Neural cell (in vitro differentiated cells): ENCODE data around the gene ABHD8. TPM values are rescaled to one million over a fixed set of nuclear protein-coding genes. Genes with fewer than 3 reads are reported as not detected.
A peak's percentile ranks its signal among the peaks of the same experiment; 100 is the strongest.

Source experiments
- H2AFZ ChIP-seq: fragments of 200-600, 300-800 bp; sonication (generic), shearing (Covaris generic); 2 replicates; pipeline ENCODE4 v1.6.0; 2014; ENCODE audit warnings: low read depth, mild to moderate bottlenecking, antibody characterized with exemption, low read length, moderate library complexity
- H3F3A ChIP-seq: fragments of 200-600 bp; shearing (Covaris generic); 2 replicates; pipeline ENCODE4 v1.6.1; 2016; ENCODE audit warnings: mild to moderate bottlenecking, moderate library complexity, mixed read lengths, antibody characterized with exemption, low read length; ENCODE audit not compliant: insufficient read depth, poor library complexity, severe bottlenecking
- H3K27ac ChIP-seq: fragments of 200-600, 300-800 bp; sonication (generic), shearing (Covaris generic); 2 replicates; pipeline ENCODE4 v1.5.1; 2014; ENCODE audit warnings: mild to moderate bottlenecking, low read length, moderate library complexity
- H3K27me3 ChIP-seq: fragments of 300-800, 200-600 bp; sonication (generic), shearing (Covaris generic); 2 replicates; pipeline ENCODE4 v1.6.0; 2014; ENCODE audit warnings: mild to moderate bottlenecking, low read depth, low read length, moderate library complexity; ENCODE audit not compliant: insufficient read depth
- H3K36me3 ChIP-seq: fragments of 300-800, 200-600 bp; sonication (generic), shearing (Covaris generic); 2 replicates; pipeline ENCODE4 v1.5.1; 2014; ENCODE audit warnings: mild to moderate bottlenecking, antibody characterized with exemption, low read length, moderate library complexity; ENCODE audit not compliant: insufficient read depth
- H3K4me2 ChIP-seq: fragments of 300-800, 200-600 bp; sonication (generic), shearing (Covaris generic); 2 replicates; pipeline ENCODE4 v1.6.0; 2014; ENCODE audit warnings: mild to moderate bottlenecking, low read length
- H3K4me3 ChIP-seq: fragments of 300-800, 200-600 bp; sonication (generic), shearing (Covaris generic); 2 replicates; pipeline ENCODE4 v1.5.1; 2014; ENCODE audit warnings: mild to moderate bottlenecking, low read length, moderate library complexity
- H3K79me2 ChIP-seq: fragments of 200-600 bp; shearing (Covaris generic); replicated peaks from 2 replicates; pipeline ENCODE4 v1.6.0; 2014; ENCODE audit warnings: mild to moderate bottlenecking, low read length, moderate library complexity; ENCODE audit not compliant: insufficient read depth
- H3K9ac ChIP-seq: fragments of 300-800, 200-600 bp; sonication (generic), shearing (Covaris generic); 2 replicates; pipeline ENCODE4 v1.6.1; 2016; ENCODE audit warnings: mild to moderate bottlenecking, low read length, mixed read lengths
- H3K9me2 ChIP-seq: fragments of 200-600 bp; shearing (Covaris generic); 2 replicates; pipeline ENCODE4 v1.6.1; 2016; ENCODE audit warnings: mild to moderate bottlenecking, low read length, mixed read lengths; ENCODE audit not compliant: insufficient read depth
- H3K9me3 ChIP-seq: fragments of 200-600, 300-800 bp; sonication (generic), shearing (Covaris generic); 2 replicates; pipeline ENCODE4 v1.6.1; 2016; ENCODE audit warnings: mild to moderate bottlenecking, mixed run types, low read length, moderate library complexity, mixed read lengths
- H4K20me1 ChIP-seq: fragments of 200-600 bp; shearing (Covaris generic); 2 replicates; pipeline ENCODE4 v1.6.1; 2016; ENCODE audit warnings: mild to moderate bottlenecking, mixed run types; ENCODE audit not compliant: insufficient read depth
- EP300 ChIP-seq: fragments of 450-650 bp; conservative IDR thresholded peaks from 2 replicates; pipeline ENCODE4 v1.6.1; 2014; ENCODE audit warnings: antibody characterized with exemption, mild to moderate bottlenecking, moderate library complexity; ENCODE audit not compliant: poor library complexity, severe bottlenecking
- EZH2 ChIP-seq: fragments of 200-600, 300-800 bp; shearing (Covaris generic), sonication (generic); IDR thresholded peaks from 2 replicates; pipeline ENCODE4 v1.6.1; 2014; ENCODE audit warnings: antibody characterized with exemption, low read length, borderline replicate concordance, mild to moderate bottlenecking; ENCODE audit not compliant: insufficient read depth, poor library complexity, severe bottlenecking
- MXI1 ChIP-seq: fragments of 450-650 bp; conservative IDR thresholded peaks from 2 replicates; pipeline ENCODE4 v1.6.1; 2014; ENCODE audit warnings: antibody characterized with exemption, mild to moderate bottlenecking; ENCODE audit not compliant: poor library complexity, severe bottlenecking
- POLR2AphosphoS5 ChIP-seq: IDR thresholded peaks from 2 replicates; pipeline ENCODE4 v1.6.1; 2012
- RAD21 ChIP-seq: fragments of 450-650 bp; conservative IDR thresholded peaks from 2 replicates; pipeline ENCODE4 v1.6.1; 2014; ENCODE audit warnings: antibody characterized with exemption, mild to moderate bottlenecking, moderate library complexity
- REST ChIP-seq: IDR thresholded peaks from 2 replicates; pipeline ENCODE4 v1.6.1; 2012; ENCODE audit warnings: borderline replicate concordance
- SMC3 ChIP-seq: fragments of 450-650 bp; conservative IDR thresholded peaks from 2 replicates; pipeline ENCODE4 v1.6.1; 2014; ENCODE audit warnings: antibody characterized with exemption, mild to moderate bottlenecking, moderate library complexity; ENCODE audit not compliant: poor library complexity
- TAF1 ChIP-seq: IDR thresholded peaks from 2 replicates; pipeline ENCODE4 v1.6.1; 2012; ENCODE audit warnings: low read depth
- polyA plus RNA-seq: library from polyadenylated mRNA; depleted of rRNA; stranded (reverse); fragments of >200 nt; gene quantifications from 2 replicates; pipeline ENCODE4 v1.2.3, GENCODE V29; 2014

ABHD8 gene
- polyA plus RNA-seq, 1 donor from 2014 or later = 28.1 TPM

DNA sequence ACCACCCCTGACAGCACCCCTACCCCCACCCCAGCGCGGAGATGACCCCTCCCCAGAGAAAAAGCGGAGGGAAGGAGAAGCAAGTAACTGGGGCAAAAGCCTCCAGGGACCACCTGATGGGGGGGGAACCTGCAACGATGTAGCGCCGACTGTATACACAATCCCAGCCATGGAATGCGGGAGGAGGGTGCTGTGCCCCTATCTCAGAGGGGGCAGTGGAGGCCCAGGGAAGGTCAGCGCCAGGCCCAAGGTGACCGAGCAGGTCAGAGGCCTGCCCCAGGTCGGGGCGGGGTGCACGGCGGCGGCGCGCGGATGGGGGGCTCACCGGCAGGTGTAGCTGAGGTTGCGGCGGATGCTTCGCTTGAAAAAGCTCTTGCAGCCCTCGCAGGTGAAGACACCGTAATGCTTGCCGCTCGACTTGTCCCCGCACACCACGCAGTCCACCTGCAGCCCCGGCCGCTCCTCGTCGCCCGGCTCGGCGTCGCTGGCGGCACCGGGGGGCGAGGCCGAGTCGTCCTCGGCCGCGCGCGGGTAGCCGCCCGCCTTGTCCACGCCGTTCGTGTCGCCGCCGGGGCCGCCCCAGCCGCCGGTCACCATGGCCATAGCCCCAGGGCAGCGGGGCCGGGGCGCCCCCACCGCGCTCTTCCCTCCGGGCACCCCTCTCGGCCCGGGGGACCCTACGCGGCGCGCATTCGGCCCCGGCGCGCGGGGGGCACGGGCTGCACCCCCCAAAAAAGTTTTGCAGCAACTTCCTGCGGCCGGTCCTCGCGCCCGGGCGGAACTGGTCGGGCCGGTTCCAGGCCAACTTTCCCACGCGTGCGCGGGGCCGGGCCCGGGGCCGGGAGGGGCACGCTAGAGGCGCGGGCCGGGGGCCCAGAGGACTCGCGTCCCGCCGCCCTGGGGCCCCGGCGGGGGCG is 58.3 kb downstream of the ABHD8 start:
- Histone ChIP-seq H3K27ac (no peak overlapping the region), H4K20me1 (no peaks in the 10 kb centered on the region), H3F3A (no peaks in the 10 kb centered on the region), H3K9me2 (no peaks in the 10 kb centered on the region), H3K27me3 (no peaks in the 10 kb centered on the region), H3K4me3 (peak overlapping the region; percentile 70), H3K9me3 (no peaks in the 10 kb centered on the region), H3K79me2 (peaks cover 13% of the 10 kb centered on the region), H3K4me2 (peak overlapping the region; percentile 59), H3K9ac (peak overlapping the region; percentile 57), H3K36me3 (no peaks in the 10 kb centered on the region), H2AFZ (no peak overlapping the region)
- TF ChIP-seq RAD21 (no peak), MXI1 (peak; percentile 37), EZH2 (no peak), SMC3 (no peak), REST (no peak), EP300 (no peak), TAF1 (no peak)

DNA sequence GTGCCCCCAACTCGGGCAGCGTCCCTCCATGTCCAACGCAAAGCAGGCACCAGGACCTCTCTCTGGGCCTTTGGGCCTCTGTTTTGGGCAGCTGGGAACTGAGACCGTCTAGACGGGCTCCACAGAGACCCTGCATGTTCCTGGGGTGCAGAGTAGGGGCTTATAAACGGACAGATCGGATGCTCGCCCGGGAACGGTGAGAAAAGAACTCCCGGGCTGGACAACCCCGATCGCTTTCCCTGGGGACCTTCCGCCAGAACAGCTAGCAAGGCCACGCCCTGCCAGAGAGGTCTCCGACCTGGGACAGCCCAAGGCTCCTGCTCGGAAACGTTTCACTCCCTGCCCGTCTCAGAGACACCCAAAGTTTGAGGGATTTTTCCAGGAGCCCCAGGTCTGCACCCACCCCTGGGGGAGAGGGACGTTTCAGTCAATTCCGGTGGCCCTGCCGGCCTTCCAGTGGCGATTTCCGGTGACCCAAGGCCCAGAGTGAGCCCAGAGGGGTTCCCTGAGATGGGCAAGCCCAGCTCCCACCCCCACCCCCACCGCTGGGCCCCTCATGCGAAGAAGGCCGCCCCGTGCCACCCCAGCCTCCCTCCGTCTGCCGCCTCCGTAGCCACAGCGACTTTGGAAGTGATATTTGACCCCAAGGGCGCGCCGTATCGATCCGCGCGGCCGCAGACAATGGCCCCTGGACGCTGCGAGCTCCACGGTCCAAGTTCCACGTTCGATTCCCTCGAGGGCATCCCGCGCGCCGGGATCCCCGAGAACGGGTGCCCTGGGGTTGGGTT is 59.2 kb downstream of the ABHD8 start:
- no peaks in the 10 kb centered on the region for H3F3A ChIP-seq
- H3K9ac ChIP-seq = peak overlapping the region; percentile 57
- H3K9me2 ChIP-seq = no peaks in the 10 kb centered on the region
- H3K79me2 ChIP-seq = peaks cover 13% of the 10 kb centered on the region
- H4K20me1 ChIP-seq = no peaks in the 10 kb centered on the region
- H2AFZ ChIP-seq = no peak overlapping the region
- TF ChIP-seq EZH2 = no peak
- no peak for TF ChIP-seq EP300
- TF ChIP-seq POLR2AphosphoS5 = no peak
- no peaks in the 10 kb centered on the region for H3K36me3 ChIP-seq
- no peak overlapping the region for H3K27ac ChIP-seq
- peak overlapping the region; percentile 59 for H3K4me2 ChIP-seq
- H3K27me3 ChIP-seq = no peaks in the 10 kb centered on the region
- peak overlapping the region; percentile 70 for H3K4me3 ChIP-seq
- H3K9me3 ChIP-seq = no peaks in the 10 kb centered on the region
